BJ (cell line): ENCODE results near the gene PRAMEF9. TPM values are rescaled to one million over a fixed set of nuclear protein-coding genes. Genes with fewer than 3 reads are reported as not detected.

Source experiments
- CTCF ChIA-PET: fragments of 350-600 bp; formaldehyde crosslinking; extraction: SDS; loops from one replicate; lab custom pipeline; 2021; ENCODE audit warnings: antibody characterized with exemption, inconsistent platforms; lab: Yijun Ruan, JAX
- POLR2A ChIA-PET: fragments of 300-600 bp; sonication (Branson Sonifier 250); formaldehyde crosslinking; extraction: SDS; loops from one replicate; lab custom pipeline; 2021; ENCODE audit warnings: antibody characterized with exemption; lab: Charles Lee
- DNase-seq: peaks from one replicate; pipeline ENCODE4 v3.0.0-alpha.2; 2011; ENCODE audit warnings: low read depth
- H3K27me3 ChIP-seq: 2 replicates; pipeline ENCODE4 v1.6.0; 2011; ENCODE audit warnings: low read length; ENCODE audit not compliant: control insufficient read depth, insufficient read depth
- H3K36me3 ChIP-seq: 2 replicates; pipeline ENCODE4 v1.5.1; 2011; ENCODE audit warnings: low read length; ENCODE audit not compliant: control insufficient read depth, insufficient read depth
- H3K4me3 ChIP-seq: 2 replicates; pipeline ENCODE4 v1.5.1; 2011; ENCODE audit warnings: low read depth, mild to moderate bottlenecking, control low read depth, low read length
- polyA plus RNA-seq: library from polyadenylated mRNA; depleted of rRNA; stranded (reverse); fragments of >200 nt; gene quantifications from 2 replicates; pipeline ENCODE4 v1.2.3, GENCODE V29; 2011; rRNA removed
- TF ChIP-seq, protein P1 (sequence below): IDR thresholded peaks from 2 replicates; pipeline ENCODE4 v1.5.1; 2011; ENCODE audit warnings: low read depth, mild to moderate bottlenecking, control low read depth, inconsistent platforms, low read length, moderate library complexity; ENCODE audit not compliant: insufficient read depth

PRAMEF9 gene
- polyA plus RNA-seq, 1 experiment: not detected

DNA sequence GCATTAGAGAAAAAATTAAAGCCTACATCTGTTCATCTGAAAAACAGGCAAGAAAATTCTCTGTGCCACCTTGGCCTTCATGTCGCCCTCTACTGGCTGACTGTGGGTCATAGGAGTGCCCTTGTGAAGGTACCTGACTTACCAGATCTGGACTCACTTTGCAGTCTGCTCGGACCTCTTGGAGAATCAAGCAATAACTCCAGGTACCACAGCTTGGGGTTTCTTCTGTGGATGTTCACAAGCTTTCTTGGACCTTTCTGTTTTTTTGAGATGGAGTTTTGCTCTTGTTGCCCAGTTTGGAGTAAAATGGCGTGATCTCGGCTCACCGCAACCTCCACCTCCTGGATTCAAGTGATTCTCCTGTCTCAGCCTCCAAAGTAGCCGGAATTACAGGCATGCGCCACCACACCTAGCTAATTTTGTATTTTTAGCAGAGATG lies 56.7 kb downstream of the PRAMEF9 start:
- H3K27me3 ChIP-seq: no peaks in the 10 kb centered on the region
- CTCF ChIA-PET: no interaction called here
- TF ChIP-seq, protein P1, sequence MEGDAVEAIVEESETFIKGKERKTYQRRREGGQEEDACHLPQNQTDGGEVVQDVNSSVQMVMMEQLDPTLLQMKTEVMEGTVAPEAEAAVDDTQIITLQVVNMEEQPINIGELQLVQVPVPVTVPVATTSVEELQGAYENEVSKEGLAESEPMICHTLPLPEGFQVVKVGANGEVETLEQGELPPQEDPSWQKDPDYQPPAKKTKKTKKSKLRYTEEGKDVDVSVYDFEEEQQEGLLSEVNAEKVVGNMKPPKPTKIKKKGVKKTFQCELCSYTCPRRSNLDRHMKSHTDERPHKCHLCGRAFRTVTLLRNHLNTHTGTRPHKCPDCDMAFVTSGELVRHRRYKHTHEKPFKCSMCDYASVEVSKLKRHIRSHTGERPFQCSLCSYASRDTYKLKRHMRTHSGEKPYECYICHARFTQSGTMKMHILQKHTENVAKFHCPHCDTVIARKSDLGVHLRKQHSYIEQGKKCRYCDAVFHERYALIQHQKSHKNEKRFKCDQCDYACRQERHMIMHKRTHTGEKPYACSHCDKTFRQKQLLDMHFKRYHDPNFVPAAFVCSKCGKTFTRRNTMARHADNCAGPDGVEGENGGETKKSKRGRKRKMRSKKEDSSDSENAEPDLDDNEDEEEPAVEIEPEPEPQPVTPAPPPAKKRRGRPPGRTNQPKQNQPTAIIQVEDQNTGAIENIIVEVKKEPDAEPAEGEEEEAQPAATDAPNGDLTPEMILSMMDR: no peak
- no peaks in the 10 kb centered on the region for H3K36me3 ChIP-seq
- POLR2A ChIA-PET: no interaction called here
- no peak overlapping the region for H3K4me3 ChIP-seq
- no peak for DNase-seq

Other genes starting within 250 kb of the PRAMEF9 start
- not detected in 2 replicates for gene PRAMEF6, start 224.3 kb upstream of the PRAMEF9 start, polyA plus RNA-seq
- gene PRAMEF27, start 115.3 kb upstream of the PRAMEF9 start, polyA plus RNA-seq: not detected in 2 replicates
- not detected in 2 replicates for gene HNRNPCL3, start 111.1 kb upstream of the PRAMEF9 start, polyA plus RNA-seq
- gene PRAMEF25, start 101.1 kb upstream of the PRAMEF9 start, polyA plus RNA-seq: not detected in 2 replicates
- not detected in 2 replicates for gene HNRNPCL2, start 55.0 kb upstream of the PRAMEF9 start, polyA plus RNA-seq
- not detected in 2 replicates for gene PRAMEF26, start 15.8 kb upstream of the PRAMEF9 start, polyA plus RNA-seq
- not detected in 2 replicates for gene HNRNPCL4, start 6.2 kb upstream of the PRAMEF9 start, polyA plus RNA-seq
- gene PRAMEF13, start 29.6 kb downstream of the PRAMEF9 start, polyA plus RNA-seq: not detected in 2 replicates
- gene PRAMEF18, start 54.3 kb downstream of the PRAMEF9 start, polyA plus RNA-seq: not detected in 2 replicates
- gene PRAMEF5, start 82.3 kb downstream of the PRAMEF9 start, polyA plus RNA-seq: not detected in 2 replicates
- not detected in 2 replicates for gene PRAMEF8, start 113.3 kb downstream of the PRAMEF9 start, polyA plus RNA-seq
- gene PRAMEF33, start 131.7 kb downstream of the PRAMEF9 start, polyA plus RNA-seq: not detected in 2 replicates
- not detected in 2 replicates for gene PRAMEF15, start 143.7 kb downstream of the PRAMEF9 start, polyA plus RNA-seq
- gene PRAMEF14, start 175.3 kb downstream of the PRAMEF9 start, polyA plus RNA-seq: not detected in 2 replicates
- gene PRAMEF19, start 200.1 kb downstream of the PRAMEF9 start, polyA plus RNA-seq: not detected in 2 replicates
- gene PRAMEF17, start 217.8 kb downstream of the PRAMEF9 start, polyA plus RNA-seq: not detected in 2 replicates
- not detected in 2 replicates for gene PRAMEF20, start 238.6 kb downstream of the PRAMEF9 start, polyA plus RNA-seq